Lower leg skin (tissue), 3 donors: Measurements from ENCODE around the gene METTL8.

Experiments
- POLR2A ChIP-seq, 2 donors: fragments of 450-650 bp; IDR thresholded peaks; one replicate each; pipeline ENCODE4 v1.6.1; 2016 to 2017; ENCODE audit warnings: antibody characterized with exemption in 2 of 2, mild to moderate bottlenecking in 1 of 2, moderate library complexity in 1 of 2
- TF ChIP-seq, protein P1 (sequence below), 3 donors: fragments of 450-650 bp; IDR thresholded peaks; one replicate each; pipeline ENCODE4 v1.5.1; 2016; ENCODE audit warnings: antibody characterized with exemption in 3 of 3, mild to moderate bottlenecking in 3 of 3, moderate library complexity in 2 of 3

DNA sequence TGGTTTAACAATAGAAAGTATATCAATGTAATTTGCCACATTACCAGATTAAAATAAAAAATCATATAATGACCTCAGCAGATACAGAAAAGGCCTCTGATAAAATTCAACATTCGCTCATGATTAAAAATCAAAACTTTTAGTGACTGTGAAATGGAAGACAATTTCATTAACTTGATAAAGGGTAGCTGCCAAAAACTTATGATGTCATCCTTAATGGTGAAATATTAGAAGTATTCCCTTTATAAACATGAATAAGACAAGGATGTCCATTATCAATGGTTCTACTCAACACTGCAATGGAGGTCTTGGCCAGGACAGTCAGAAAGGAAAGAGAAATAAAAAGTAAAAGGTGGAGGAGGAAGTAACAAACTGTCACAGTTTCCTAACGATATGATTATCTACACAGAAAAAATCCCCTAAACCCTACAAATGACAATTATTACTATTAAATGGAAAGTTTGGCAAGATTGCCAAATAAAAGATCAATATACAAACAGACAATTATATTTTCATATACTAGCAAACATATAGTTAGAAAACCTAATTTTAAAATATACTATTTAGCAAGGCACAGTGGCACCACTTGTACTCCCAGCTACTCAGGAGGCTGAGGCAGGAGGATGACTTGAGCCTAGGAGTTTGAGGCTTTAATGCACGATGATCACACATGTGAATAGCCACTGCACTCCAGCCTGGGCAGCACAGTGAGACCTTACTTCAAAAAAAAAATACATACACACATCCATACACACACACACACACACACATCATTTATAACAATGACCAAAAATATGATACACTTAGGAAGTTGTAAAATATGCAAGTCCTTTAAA lies 12.8 kb downstream of the METTL8 start:
- TF ChIP-seq, protein P1, sequence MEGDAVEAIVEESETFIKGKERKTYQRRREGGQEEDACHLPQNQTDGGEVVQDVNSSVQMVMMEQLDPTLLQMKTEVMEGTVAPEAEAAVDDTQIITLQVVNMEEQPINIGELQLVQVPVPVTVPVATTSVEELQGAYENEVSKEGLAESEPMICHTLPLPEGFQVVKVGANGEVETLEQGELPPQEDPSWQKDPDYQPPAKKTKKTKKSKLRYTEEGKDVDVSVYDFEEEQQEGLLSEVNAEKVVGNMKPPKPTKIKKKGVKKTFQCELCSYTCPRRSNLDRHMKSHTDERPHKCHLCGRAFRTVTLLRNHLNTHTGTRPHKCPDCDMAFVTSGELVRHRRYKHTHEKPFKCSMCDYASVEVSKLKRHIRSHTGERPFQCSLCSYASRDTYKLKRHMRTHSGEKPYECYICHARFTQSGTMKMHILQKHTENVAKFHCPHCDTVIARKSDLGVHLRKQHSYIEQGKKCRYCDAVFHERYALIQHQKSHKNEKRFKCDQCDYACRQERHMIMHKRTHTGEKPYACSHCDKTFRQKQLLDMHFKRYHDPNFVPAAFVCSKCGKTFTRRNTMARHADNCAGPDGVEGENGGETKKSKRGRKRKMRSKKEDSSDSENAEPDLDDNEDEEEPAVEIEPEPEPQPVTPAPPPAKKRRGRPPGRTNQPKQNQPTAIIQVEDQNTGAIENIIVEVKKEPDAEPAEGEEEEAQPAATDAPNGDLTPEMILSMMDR (IDR thresholded peaks at IDR 0.05): no peak
- no peak for TF ChIP-seq POLR2A (IDR thresholded peaks at IDR 0.05)
